NCI-H446 (cell line): ENCODE data around the gene NRF1.

Source experiments
- DNase-seq, 2 experiments: peaks; one replicate each; lab custom pipeline; 2025; lab: John Stamatoyannopoulos, UW

NRF1 gene

GRCh38 chr7:129740574-129741410 is 129.3 kb downstream of the NRF1 start:
- DNase-seq: no peak

DNA sequence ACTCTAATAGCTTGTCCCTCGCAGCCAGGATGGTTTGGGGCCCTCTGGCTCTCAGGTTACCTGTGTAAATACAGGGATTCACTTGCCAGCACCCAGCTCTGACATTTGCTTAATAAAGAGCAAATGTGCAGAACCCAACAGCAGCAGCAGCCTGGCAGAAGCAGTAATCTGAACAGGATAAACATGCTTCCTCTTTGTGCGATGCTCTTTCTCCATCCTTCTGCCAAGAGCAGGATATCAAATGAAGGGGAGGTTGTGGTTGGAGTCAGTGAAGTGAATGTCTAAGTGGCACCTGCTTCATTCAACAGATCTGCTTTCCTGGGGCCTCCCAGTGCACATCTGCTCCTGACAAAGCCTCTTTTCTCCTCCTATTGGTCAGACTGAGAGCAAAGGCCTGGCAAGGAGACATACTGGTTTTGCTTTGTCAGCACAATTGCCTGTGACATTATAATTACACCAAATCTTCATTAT is 130.3 kb downstream of the NRF1 start:
- DNase-seq: peak in 1 of 2 experiments; percentile 26

- no peak for DNase-seq
These were observed 130.7 kb downstream of the NRF1 start for GRCh38 chr7:129742256-129742655.

- DNase-seq: no peak
These were observed 135.5 kb downstream of the NRF1 start for GRCh38 chr7:129746857-129747529.

DNA sequence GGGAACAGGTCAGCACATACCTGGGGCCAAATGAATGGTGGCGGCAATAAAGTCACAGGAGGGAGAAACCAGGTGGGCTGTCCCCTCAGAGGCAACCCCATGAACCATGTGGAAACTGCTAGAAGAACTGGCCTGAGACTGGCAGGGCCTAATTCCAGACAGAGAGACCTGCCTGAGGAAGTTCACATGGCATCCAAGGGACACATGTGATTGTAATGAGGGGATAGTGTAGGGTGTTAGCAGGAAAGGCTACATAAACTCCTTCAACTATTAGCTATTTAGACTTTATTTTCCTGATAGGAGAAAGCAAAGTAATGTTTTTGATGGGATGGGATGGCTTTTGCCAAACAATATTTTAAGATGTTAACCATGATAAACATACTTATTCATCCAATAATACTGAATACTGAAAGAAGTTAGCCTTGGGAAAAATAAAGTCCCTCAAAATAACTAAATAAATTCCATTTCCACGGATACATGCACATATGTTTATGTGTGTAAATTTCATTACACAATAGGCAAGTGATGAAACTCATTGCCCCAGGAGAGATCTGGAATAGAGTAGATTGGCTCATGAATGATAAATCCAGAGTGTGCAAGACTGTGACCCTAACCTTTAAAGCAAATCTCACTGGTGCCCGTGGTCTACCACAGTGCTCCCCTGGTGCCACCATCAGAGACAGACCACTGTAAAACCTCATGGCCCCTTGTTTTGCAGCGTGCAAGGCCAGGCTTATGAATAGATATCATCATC is 137.0 kb downstream of the NRF1 start:
- DNase-seq: no peak

GRCh38 chr7:129750091-129750490 is 138.6 kb downstream of the NRF1 start:
- no peak for DNase-seq

DNA sequence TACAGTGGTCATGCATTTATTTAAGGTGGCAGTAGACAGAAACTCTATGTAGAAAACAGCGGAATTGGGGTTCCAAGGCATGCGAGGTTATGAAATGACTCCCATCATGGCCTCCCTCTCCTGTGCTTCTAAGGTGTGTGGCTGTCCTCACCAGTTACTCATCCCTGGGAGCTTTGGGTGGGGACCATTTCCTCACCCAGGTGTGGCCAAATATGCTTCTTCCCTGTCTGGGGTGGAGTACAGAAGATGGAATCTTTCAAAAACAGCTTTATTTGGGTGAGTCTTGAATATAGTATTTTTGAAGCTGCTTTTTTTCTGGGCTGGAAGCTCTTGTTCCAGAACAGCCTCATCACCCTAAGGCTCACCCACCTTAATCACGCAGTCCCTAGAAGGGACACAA is 139.0 kb downstream of the NRF1 start:
- no peak for DNase-seq

DNA sequence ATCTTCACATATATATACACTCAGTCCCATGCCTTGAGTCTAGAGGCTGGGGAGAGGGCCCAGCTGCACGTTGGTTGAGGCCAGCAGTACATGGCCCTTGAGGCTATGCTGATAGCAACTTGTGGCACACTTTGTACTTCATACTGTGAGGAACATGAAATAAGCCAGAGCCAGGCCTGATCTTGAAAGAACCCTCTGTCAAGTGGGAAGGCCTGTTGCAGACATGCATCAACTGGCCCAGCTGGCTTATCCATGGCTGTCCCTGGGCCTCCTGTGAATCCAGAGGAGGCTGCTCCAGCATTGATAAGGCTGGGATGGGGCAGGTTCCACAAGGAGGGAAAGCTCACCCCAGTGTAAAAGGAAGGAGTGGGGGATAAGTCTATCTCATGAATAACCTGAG is 140.4 kb downstream of the NRF1 start:
- no peak for DNase-seq

DNA sequence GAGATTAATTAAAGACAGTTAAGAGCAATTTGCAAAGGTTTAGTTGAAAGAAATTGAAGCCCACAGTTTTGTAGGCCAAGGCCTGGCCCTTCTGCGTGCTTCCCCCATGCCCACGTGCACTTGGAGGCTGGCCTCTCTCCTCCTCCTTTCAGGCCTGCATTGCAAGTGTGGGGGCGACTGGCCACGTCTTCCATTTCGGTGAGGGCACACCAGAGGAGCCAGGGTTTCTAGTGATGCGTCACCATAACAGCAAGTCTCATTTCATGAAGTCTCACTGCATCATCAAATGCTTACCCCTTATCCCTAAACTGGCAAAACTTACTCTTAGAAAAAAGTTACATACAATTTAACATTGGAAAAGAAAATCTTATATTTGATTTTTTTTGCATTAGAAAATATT is 141.2 kb downstream of the NRF1 start:
- DNase-seq: no peak

DNA sequence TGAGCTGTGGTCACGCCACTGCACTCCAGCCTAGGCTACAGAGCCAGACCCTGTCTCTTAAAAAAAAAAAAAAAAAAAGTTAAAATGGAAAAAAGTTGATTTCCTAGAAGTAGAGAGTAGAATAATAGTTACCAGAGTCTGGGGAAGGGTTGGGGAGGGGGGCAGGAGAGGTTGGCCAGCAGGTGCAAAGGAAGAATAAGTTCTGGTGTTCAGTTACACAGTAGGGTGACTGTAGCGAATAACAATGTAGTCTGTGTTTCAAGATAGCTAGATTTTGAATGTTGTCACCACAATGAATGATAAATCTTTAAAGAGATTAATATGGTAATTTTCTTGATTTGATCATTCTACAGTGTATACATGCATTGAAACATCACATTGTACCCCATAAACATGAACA is 142.9 kb downstream of the NRF1 start:
- DNase-seq: no peak

DNA sequence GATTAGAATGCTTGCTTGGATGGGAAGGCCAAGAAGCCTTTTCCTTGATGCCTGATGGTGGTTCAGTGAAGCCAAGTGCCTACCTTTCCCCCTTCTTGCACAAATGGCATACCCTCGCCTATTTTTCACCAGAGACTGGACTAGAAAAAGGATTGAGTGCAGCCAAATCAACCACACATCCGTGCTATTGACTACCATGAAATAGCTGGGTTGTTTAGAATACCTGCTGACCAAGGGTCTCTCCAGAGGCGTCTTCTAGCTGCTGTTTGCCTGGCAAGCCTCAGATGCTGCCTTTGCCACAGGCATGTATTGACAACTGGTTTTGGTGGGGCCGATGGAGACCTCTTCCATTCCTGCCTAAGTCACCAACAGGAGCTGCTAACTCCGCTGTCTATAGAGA is 146.5 kb downstream of the NRF1 start:
- no peak for DNase-seq

GRCh38 chr7:129762387-129762969 is 151.0 kb downstream of the NRF1 start:
- no peak for DNase-seq

GRCh38 chr7:129764247-129765084 is 152.9 kb downstream of the NRF1 start:
- no peak for DNase-seq

DNA sequence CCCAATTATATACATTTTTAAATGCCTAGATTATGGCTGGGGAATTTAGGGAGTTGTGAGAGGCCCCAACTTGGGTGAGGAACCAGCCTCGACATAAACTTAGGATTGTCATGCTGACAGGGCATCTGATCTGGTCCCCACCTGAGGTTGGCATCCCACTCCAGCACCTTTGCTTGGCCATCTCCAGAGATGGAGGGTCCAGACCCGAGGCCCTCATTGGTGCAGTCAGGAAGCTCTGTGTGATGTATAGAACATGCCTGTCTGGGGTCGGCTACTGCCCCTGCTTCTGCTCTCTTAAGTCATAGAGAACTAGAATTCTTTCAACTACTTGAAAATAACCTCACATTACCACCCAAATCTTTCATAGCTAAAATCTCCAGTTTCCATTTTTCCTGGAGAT is 153.8 kb downstream of the NRF1 start:
- no peak for DNase-seq

DNA sequence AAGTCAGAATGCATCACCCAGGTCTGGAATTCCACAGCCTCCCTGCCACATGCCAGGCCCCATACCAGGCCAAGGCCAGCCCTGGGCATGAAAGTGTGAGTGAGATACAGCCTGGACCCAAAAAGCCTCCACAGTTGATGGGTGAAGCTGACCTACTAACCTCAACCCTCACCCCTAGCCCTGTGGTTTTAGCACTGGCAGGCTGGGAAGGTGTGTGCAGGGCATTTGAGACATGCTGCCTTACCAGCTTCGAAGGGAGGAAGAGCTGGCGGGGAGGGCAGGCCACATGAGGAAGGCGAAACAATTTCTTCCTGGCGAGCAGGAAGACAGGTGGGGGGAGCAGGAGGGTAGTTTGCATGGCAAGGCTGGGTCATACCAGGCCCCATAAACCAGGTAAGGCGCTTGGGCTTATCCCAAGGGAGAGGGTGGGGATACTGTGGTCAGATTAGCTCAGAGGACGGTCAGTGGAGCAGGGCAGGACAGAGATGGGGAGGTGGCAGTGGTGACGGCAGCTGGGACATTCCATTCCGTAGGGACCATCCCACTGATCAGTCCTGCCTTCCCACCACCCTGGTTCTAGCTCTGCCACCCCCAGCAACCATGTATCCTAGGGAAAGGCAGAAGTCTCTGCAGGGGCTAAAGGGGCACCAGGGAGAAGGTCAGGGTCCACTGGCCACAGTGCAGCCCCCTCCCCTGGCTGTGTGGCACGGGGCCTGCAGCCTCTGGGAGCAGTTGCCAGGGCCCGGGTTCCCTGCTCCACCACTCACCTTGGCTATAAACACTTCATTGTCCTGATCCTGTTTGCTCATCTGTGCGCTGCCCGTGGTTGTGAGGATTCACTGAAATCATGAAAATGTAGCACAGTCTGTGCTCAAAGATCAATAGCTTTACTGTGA is 155.8 kb downstream of the NRF1 start:
- DNase-seq: no peak

DNA sequence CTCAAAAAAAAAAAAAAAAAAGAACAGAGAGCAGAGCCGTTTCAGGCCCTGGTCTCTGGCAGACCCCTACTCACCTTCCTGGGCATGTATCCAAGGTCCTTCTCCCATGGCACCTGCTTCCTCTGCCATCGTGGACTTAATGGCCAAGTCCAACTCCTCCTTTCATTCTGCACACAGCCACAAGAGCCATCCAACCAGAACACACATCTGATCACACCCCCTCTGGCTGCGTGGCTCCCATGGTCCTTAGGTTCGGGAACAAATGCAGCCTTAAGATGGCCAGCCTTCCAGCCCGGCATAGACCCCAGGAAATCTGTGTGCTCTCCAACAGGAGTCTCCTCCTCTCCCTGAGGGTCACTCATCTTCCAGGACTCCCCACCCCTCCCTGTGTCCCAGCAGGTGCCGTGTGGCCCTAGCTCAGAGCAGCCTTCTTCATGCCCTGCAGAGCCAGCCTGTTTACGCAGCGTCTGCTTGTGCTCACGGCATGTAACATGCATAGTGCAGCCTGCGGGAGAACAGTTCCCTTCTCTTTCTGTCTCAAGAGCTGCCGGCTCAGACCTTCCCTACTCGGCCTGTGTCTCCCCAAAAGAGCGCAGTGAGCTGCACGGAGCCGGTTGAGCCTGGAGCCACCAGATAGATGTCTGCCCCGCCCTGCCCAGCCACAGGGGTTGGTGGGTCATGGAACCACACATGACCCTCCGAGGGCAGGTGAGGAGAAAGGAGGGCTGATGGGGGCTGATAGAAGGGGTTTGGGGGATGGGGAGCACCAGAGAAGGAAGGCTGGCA is 157.3 kb downstream of the NRF1 start:
- DNase-seq: no peak

- no peak for DNase-seq
These were observed 157.9 kb downstream of the NRF1 start for GRCh38 chr7:129769400-129769774.

DNA sequence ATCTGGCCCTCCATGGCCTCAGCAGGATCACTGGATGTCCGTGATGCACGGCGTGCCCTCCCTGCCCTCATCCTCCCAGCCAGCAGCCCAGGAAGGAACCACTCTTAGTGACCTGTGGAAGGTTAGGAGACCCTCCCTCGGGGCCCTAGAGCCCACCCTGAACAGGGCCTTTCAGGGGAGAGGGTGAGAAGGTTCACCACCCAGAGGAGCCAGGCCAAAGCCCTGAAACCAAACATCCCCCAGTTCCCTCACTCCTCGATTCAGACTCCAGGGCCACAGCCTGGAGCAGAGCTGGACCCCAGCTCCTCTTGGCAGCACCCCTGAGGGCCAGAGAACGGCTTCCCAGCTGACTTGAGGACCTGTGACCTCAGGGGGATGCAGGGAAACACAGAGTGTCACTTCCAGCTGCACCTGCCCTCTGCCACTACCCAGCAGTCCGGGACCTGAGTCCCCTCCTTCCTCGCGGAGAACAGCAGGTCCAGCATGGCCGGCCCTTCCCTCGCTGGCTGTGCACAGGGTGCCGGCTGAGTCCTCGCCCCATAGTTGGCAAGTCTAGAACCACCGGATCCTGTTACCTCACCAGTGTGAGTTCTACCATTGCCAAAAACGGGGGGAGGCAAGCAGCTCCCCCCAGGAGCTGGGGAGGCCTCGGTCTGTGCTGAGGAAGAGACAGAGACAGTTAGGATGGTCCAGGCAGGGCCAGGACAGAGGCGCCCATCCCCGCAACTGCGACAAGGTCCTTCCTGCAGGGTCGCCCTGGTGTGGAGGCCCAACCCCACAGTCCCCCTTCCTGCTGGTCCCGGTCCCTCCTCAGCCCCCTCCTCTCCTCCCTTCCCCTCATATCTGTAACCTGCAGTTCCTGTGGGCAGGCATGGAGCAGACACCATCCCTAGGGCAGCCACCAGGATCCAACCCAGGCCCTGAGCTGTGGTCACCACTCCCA is 158.6 kb downstream of the NRF1 start:
- no peak for DNase-seq
